ENCODE data around the gene HIBCH.

Gene HIBCH

GRCh38 chr2:190199530-190199929, 120.1 kb downstream of the HIBCH start:
- Histone ChIP-seq H3K4me1 (ENCODE audit: insufficient read depth, low read length) (no peaks in the 10 kb centered on the region), H3K4me3 (ENCODE audit: low read length) (no peak overlapping the region), H3K9ac (ENCODE audit: low read depth, low read length) (no peak overlapping the region), H3K27me3 (ENCODE audit: insufficient read depth, low read length) (no peaks in the 10 kb centered on the region), H3K36me3 (ENCODE audit: insufficient read depth, low read depth, low read length) (peaks cover 18% of the 10 kb centered on the region; the same call in 1 of the 2 replicates), H3K27ac (ENCODE audit: low read length) (no peak overlapping the region), H3K9me3 (ENCODE audit: insufficient read depth, low read depth, low read length) (no peaks in the 10 kb centered on the region)

GRCh38 chr2:190199109-190199508, 120.5 kb downstream of the HIBCH start:
- Histone ChIP-seq H3K27ac (ENCODE audit: low read length) (no peak overlapping the region), H3K4me1 (ENCODE audit: insufficient read depth, low read length) (no peaks in the 10 kb centered on the region), H3K9ac (ENCODE audit: low read depth, low read length) (no peak overlapping the region), H3K27me3 (ENCODE audit: insufficient read depth, low read length) (no peaks in the 10 kb centered on the region), H3K9me3 (ENCODE audit: insufficient read depth, low read depth, low read length) (no peaks in the 10 kb centered on the region), H3K36me3 (ENCODE audit: insufficient read depth, low read depth, low read length) (peaks cover 18% of the 10 kb centered on the region; the same call in 1 of the 2 replicates), H3K4me3 (ENCODE audit: low read length) (no peak overlapping the region)

GRCh38 chr2:190197143-190197720, 122.4 kb downstream of the HIBCH start:
- no peak overlapping the region for H3K4me3 ChIP-seq (ENCODE audit: low read length)
- H3K36me3 ChIP-seq (ENCODE audit: insufficient read depth, low read depth, low read length): 0 out of 2 replicates have a peak, but pooled peaks cover 9% of the 10 kb centered on the region
- H3K9me3 ChIP-seq (ENCODE audit: insufficient read depth, low read depth, low read length): no peaks in the 10 kb centered on the region
- H3K27ac ChIP-seq (ENCODE audit: low read length): no peak overlapping the region
- no peak overlapping the region for H3K9ac ChIP-seq (ENCODE audit: low read depth, low read length)
- no peaks in the 10 kb centered on the region for H3K27me3 ChIP-seq (ENCODE audit: insufficient read depth, low read length)
- no peaks in the 10 kb centered on the region for H3K4me1 ChIP-seq (ENCODE audit: insufficient read depth, low read length)

GRCh38 chr2:190190507-190191162, 129.0 kb downstream of the HIBCH start:
- H3K4me3 ChIP-seq (ENCODE audit: low read length): no peak overlapping the region
- no peaks in the 10 kb centered on the region for H3K36me3 ChIP-seq (ENCODE audit: insufficient read depth, low read depth, low read length)
- no peaks in the 10 kb centered on the region for H3K4me1 ChIP-seq (ENCODE audit: insufficient read depth, low read length)
- no peak overlapping the region for H3K9ac ChIP-seq (ENCODE audit: low read depth, low read length)
- H3K27ac ChIP-seq (ENCODE audit: low read length): no peak overlapping the region
- no peaks in the 10 kb centered on the region for H3K27me3 ChIP-seq (ENCODE audit: insufficient read depth, low read length)
- H3K9me3 ChIP-seq (ENCODE audit: insufficient read depth, low read depth, low read length): no peaks in the 10 kb centered on the region

GRCh38 chr2:190188289-190188688, 131.3 kb downstream of the HIBCH start:
- Histone ChIP-seq H3K9ac (ENCODE audit: low read depth, low read length) (no peak overlapping the region), H3K36me3 (ENCODE audit: insufficient read depth, low read depth, low read length) (no peaks in the 10 kb centered on the region), H3K4me1 (ENCODE audit: insufficient read depth, low read length) (no peaks in the 10 kb centered on the region), H3K4me3 (ENCODE audit: low read length) (no peak overlapping the region), H3K27me3 (ENCODE audit: insufficient read depth, low read length) (no peaks in the 10 kb centered on the region), H3K27ac (ENCODE audit: low read length) (no peak overlapping the region), H3K9me3 (ENCODE audit: insufficient read depth, low read depth, low read length) (no peaks in the 10 kb centered on the region)

GRCh38 chr2:190186238-190186637, 133.4 kb downstream of the HIBCH start:
- Histone ChIP-seq H3K4me1 (ENCODE audit: insufficient read depth, low read length) (no peaks in the 10 kb centered on the region), H3K27ac (ENCODE audit: low read length) (no peak overlapping the region), H3K9ac (ENCODE audit: low read depth, low read length) (no peak overlapping the region), H3K9me3 (ENCODE audit: insufficient read depth, low read depth, low read length) (no peaks in the 10 kb centered on the region), H3K27me3 (ENCODE audit: insufficient read depth, low read length) (peaks cover 11% of the 10 kb centered on the region), H3K4me3 (ENCODE audit: low read length) (no peak overlapping the region), H3K36me3 (ENCODE audit: insufficient read depth, low read depth, low read length) (no peaks in the 10 kb centered on the region)

GRCh38 chr2:190185380-190185779, 134.2 kb downstream of the HIBCH start:
- no peaks in the 10 kb centered on the region for H3K36me3 ChIP-seq (ENCODE audit: insufficient read depth, low read depth, low read length)
- no peak overlapping the region for H3K27ac ChIP-seq (ENCODE audit: low read length)
- no peak overlapping the region for H3K9ac ChIP-seq (ENCODE audit: low read depth, low read length)
- H3K9me3 ChIP-seq (ENCODE audit: insufficient read depth, low read depth, low read length): no peaks in the 10 kb centered on the region
- H3K4me3 ChIP-seq (ENCODE audit: low read length): no peak overlapping the region
- no peaks in the 10 kb centered on the region for H3K4me1 ChIP-seq (ENCODE audit: insufficient read depth, low read length)
- H3K27me3 ChIP-seq (ENCODE audit: insufficient read depth, low read length): peaks cover 19% of the 10 kb centered on the region

GRCh38 chr2:190184460-190184859, 135.2 kb downstream of the HIBCH start:
- Histone ChIP-seq H3K36me3 (ENCODE audit: insufficient read depth, low read depth, low read length) (no peaks in the 10 kb centered on the region), H3K4me3 (ENCODE audit: low read length) (no peak overlapping the region), H3K27me3 (ENCODE audit: insufficient read depth, low read length) (peaks cover 27% of the 10 kb centered on the region), H3K9me3 (ENCODE audit: insufficient read depth, low read depth, low read length) (no peaks in the 10 kb centered on the region), H3K9ac (ENCODE audit: low read depth, low read length) (no peak overlapping the region), H3K27ac (ENCODE audit: low read length) (no peak overlapping the region), H3K4me1 (ENCODE audit: insufficient read depth, low read length) (no peaks in the 10 kb centered on the region)

- Histone ChIP-seq H3K27ac (ENCODE audit: low read length) (no peak overlapping the region), H3K9ac (ENCODE audit: low read depth, low read length) (no peak overlapping the region), H3K9me3 (ENCODE audit: insufficient read depth, low read depth, low read length) (no peaks in the 10 kb centered on the region), H3K4me1 (ENCODE audit: insufficient read depth, low read length) (no peaks in the 10 kb centered on the region), H3K36me3 (ENCODE audit: insufficient read depth, low read depth, low read length) (no peaks in the 10 kb centered on the region), H3K4me3 (ENCODE audit: low read length) (no peak overlapping the region), H3K27me3 (ENCODE audit: insufficient read depth, low read length) (peaks cover 28% of the 10 kb centered on the region)
These were observed 136.1 kb downstream of the HIBCH start for GRCh38 chr2:190183539-190183938.

GRCh38 chr2:190182071-190182524, 137.5 kb downstream of the HIBCH start:
- Histone ChIP-seq H3K9ac (ENCODE audit: low read depth, low read length) (no peak overlapping the region), H3K4me3 (ENCODE audit: low read length) (no peak overlapping the region), H3K27me3 (ENCODE audit: insufficient read depth, low read length) (peaks cover 28% of the 10 kb centered on the region), H3K9me3 (ENCODE audit: insufficient read depth, low read depth, low read length) (no peaks in the 10 kb centered on the region), H3K4me1 (ENCODE audit: insufficient read depth, low read length) (no peaks in the 10 kb centered on the region), H3K36me3 (ENCODE audit: insufficient read depth, low read depth, low read length) (no peaks in the 10 kb centered on the region), H3K27ac (ENCODE audit: low read length) (no peak overlapping the region)

GRCh38 chr2:190181123-190181669, 138.4 kb downstream of the HIBCH start:
- Histone ChIP-seq H3K36me3 (ENCODE audit: insufficient read depth, low read depth, low read length) (no peaks in the 10 kb centered on the region), H3K9ac (ENCODE audit: low read depth, low read length) (peak overlapping the region; percentile 53; the same call in 1 of the 2 replicates), H3K27me3 (ENCODE audit: insufficient read depth, low read length) (peaks cover 28% of the 10 kb centered on the region), H3K4me1 (ENCODE audit: insufficient read depth, low read length) (no peaks in the 10 kb centered on the region), H3K4me3 (ENCODE audit: low read length) (peak overlapping the region; percentile 74), H3K27ac (ENCODE audit: low read length) (no peak overlapping the region), H3K9me3 (ENCODE audit: insufficient read depth, low read depth, low read length) (no peaks in the 10 kb centered on the region)

All from iPS-20b (cell line).